IMR-90 (cell line): ENCODE measurements around the gene AHCYL2. TPM values are rescaled to one million over a fixed set of nuclear protein-coding genes. Genes with fewer than 3 reads are reported as not detected.
A peak's percentile ranks its signal among the peaks of the same experiment; 100 is the strongest.

Experiments
- ATAC-seq: fragments of 200-7000 bp; cut with Tn5 transposase; 2 replicates; pipeline ENCODE4 v1.9.1; 2020; ENCODE audit warnings: low read depth, mild to moderate bottlenecking, moderate library complexity
- BruUV-seq: library from RNA; stranded (reverse); fragments of 400-500 nt; replicated peaks from 2 replicates; lab custom pipeline; 2021; lab: Mats Ljungman, UMichigan
- CTCF ChIA-PET: fragments of 300-600 bp; formaldehyde crosslinking; extraction: SDS; loops from one replicate; lab custom pipeline; 2021; ENCODE audit warnings: antibody characterized with exemption; lab: Yijun Ruan, JAX
- POLR2A ChIA-PET: fragments of 300-600 bp; sonication (Branson Sonifier 250); formaldehyde crosslinking; loops from one replicate; lab custom pipeline; 2022; ENCODE audit warnings: antibody characterized with exemption; ENCODE audit not compliant: unreplicated experiment; lab: Charles Lee
- DNase-seq: peaks from one replicate; pipeline ENCODE4 v3.0.0; 2013
- H2AFZ ChIP-seq: replicated peaks from 2 replicates; pipeline ENCODE3; 2013; ENCODE audit warnings: low read length, mild to moderate bottlenecking; ENCODE audit not compliant: poor library complexity
- H2AK5ac ChIP-seq: 2 replicates; pipeline ENCODE4 v1.6.1; 2013; ENCODE audit warnings: low read depth, low read length, inconsistent platforms
- H2AK9ac ChIP-seq: replicated peaks from 2 replicates; pipeline ENCODE3; 2013; ENCODE audit warnings: mild to moderate bottlenecking, low read depth, low read length, moderate library complexity; ENCODE audit not compliant: poor library complexity
- H2BK120ac ChIP-seq: 2 replicates; pipeline ENCODE4 v1.6.1; 2013; ENCODE audit warnings: low read depth, low read length, inconsistent platforms
- H2BK15ac ChIP-seq: 3 replicates; pipeline ENCODE4 v1.6.1; 2013; ENCODE audit warnings: low read depth, low read length, inconsistent platforms
- H2BK20ac ChIP-seq: 2 replicates; pipeline ENCODE4 v1.6.1; 2013; ENCODE audit warnings: low read depth, mild to moderate bottlenecking, inconsistent platforms, low read length, moderate library complexity
- H2BK5ac ChIP-seq: 2 replicates; pipeline ENCODE4 v1.6.1; 2013; ENCODE audit warnings: mild to moderate bottlenecking, low read depth, low read length, inconsistent platforms; ENCODE audit not compliant: poor library complexity, severe bottlenecking
- H3K14ac ChIP-seq: replicated peaks from 2 replicates; pipeline ENCODE4 v1.6.1; 2013; ENCODE audit warnings: low read depth, low read length, inconsistent platforms
- H3K18ac ChIP-seq: 2 replicates; pipeline ENCODE4 v1.6.1; 2013; ENCODE audit warnings: low read depth, low read length, control low read depth
- H3K23ac ChIP-seq: 2 replicates; pipeline ENCODE4 v1.6.1; 2013; ENCODE audit warnings: low read depth, low read length, inconsistent platforms
- H3K27ac ChIP-seq: 2 replicates; pipeline ENCODE4 v1.5.1; 2013; ENCODE audit warnings: mild to moderate bottlenecking, control low read depth, low read length; ENCODE audit not compliant: insufficient read depth
- H3K27me3 ChIP-seq: 2 replicates; pipeline ENCODE4 v1.6.1; 2013; ENCODE audit warnings: low read length; ENCODE audit not compliant: control insufficient read depth, insufficient read depth
- H3K36me3 ChIP-seq: 2 replicates; pipeline ENCODE4 v1.6.1; 2013; ENCODE audit warnings: low read length, mixed read lengths; ENCODE audit not compliant: control insufficient read depth, insufficient read depth
- H3K4ac ChIP-seq: 2 replicates; pipeline ENCODE4 v1.6.1; 2013; ENCODE audit warnings: low read depth, low read length, inconsistent platforms
- H3K4me1 ChIP-seq: 2 replicates; pipeline ENCODE4 v1.6.1; 2013; ENCODE audit warnings: low read length, mixed read lengths; ENCODE audit not compliant: control insufficient read depth, insufficient read depth
- H3K4me2 ChIP-seq: 2 replicates; pipeline ENCODE4 v1.6.1; 2013; ENCODE audit warnings: low read depth, mild to moderate bottlenecking, control low read depth, low read length, moderate library complexity
- H3K4me3 ChIP-seq: 2 replicates; pipeline ENCODE4 v1.5.1; 2013; ENCODE audit warnings: low read depth, mild to moderate bottlenecking, control low read depth, low read length, moderate library complexity; ENCODE audit not compliant: insufficient read depth
- H3K56ac ChIP-seq: 2 replicates; pipeline ENCODE4 v1.6.1; 2013; ENCODE audit warnings: low read length, inconsistent platforms; ENCODE audit not compliant: insufficient read depth; ENCODE audit errors: extremely low read depth
- H3K79me1 ChIP-seq, 2 experiments: 2 replicates each; pipeline ENCODE4 v1.6.1; 2013; ENCODE audit warnings: low read length in 2 of 2, inconsistent platforms in 1 of 2, low read depth in 1 of 2
- H3K9ac ChIP-seq: 2 replicates; pipeline ENCODE4 v1.6.1; 2013; ENCODE audit warnings: low read depth, low read length, control low read depth
- H3K9me1 ChIP-seq: 2 replicates; pipeline ENCODE4 v1.6.1; 2013; ENCODE audit warnings: low read length, inconsistent platforms; ENCODE audit not compliant: insufficient read depth
- H3K9me3 ChIP-seq: 2 replicates; pipeline ENCODE4 v1.6.1; 2013; ENCODE audit warnings: low read length; ENCODE audit not compliant: control insufficient read depth, insufficient read depth
- H4K20me1 ChIP-seq: 2 replicates; pipeline ENCODE4 v1.6.1; 2013; ENCODE audit warnings: low read length, inconsistent platforms; ENCODE audit not compliant: insufficient read depth
- H4K5ac ChIP-seq: 2 replicates; pipeline ENCODE4 v1.6.1; 2013; ENCODE audit warnings: mild to moderate bottlenecking, low read depth, low read length, control low read depth
- H4K8ac ChIP-seq, 2 experiments: 2 replicates each; pipeline ENCODE4 v1.6.1; 2013; ENCODE audit warnings: low read depth in 2 of 2, low read length in 2 of 2, control low read depth in 1 of 2, inconsistent platforms in 1 of 2
- H4K91ac ChIP-seq: 2 replicates; pipeline ENCODE4 v1.6.1; 2013; ENCODE audit warnings: low read depth, low read length, inconsistent platforms; ENCODE audit not compliant: insufficient read depth
- CEBPB ChIP-seq: IDR thresholded peaks from 2 replicates; pipeline ENCODE4 v1.6.1; 2012; ENCODE audit warnings: low read depth, low read length, improper control_type of control experiment
- RFX5 ChIP-seq: IDR thresholded peaks from 2 replicates; pipeline ENCODE4 v1.8.0; 2012; ENCODE audit warnings: low read depth, mild to moderate bottlenecking, low read length, moderate library complexity
- WGBS, 2 experiments: methylation state at CpG; one replicate each; pipeline versions ENCODE4 v1.1.5 to v1.1.7; 2013; ENCODE audit warnings: missing lambda C conversion rate in 2 of 2; ENCODE audit not compliant: insufficient read length in 1 of 2; ENCODE audit errors: extremely low coverage in 2 of 2; 5-methylcytosine and 5-hydroxymethylcytosine counted together
- dilution Hi-C: fragments of 300-500 bp; cut with HindIII; formaldehyde crosslinking; loops from one replicate; pipeline ENCODE4 v1.14.3; 2018; ENCODE audit warnings: low sequenced_read_pairs; ENCODE audit not compliant: unreplicated experiment
- in situ Hi-C: fragments of 300-500 bp; cut with MboI; formaldehyde crosslinking; loops from 3 replicates; pipeline ENCODE4 v1.14.3; 2019; ENCODE audit warnings: low sequenced_read_pairs, inconsistent platforms, mixed read lengths
- intact Hi-C: fragments of 100-400 bp; cut with micrococcal nuclease; formaldehyde crosslinking; loops from 2 replicates; pipeline ENCODE4 v1.10.0; 2022
- polyA plus RNA-seq, 3 experiments: library from polyadenylated mRNA; depleted of rRNA; stranded (reverse); fragments of >200 nt; gene quantifications; 2 replicates each; pipeline ENCODE4 v1.2.3, GENCODE V29; 2012; ENCODE audit warnings: low replicate concordance in 1 of 3
- total RNA-seq: library from RNA; depleted of rRNA; stranded (reverse); fragments of >200 nt; gene quantifications from 2 replicates; pipeline ENCODE4 v1.2.3, GENCODE V29; 2012

AHCYL2 gene
- total and polyA plus RNA-seq, 2 of the 4 experiments (the other 2 are of a cell fraction) = 5.7 to 7.6 TPM

DNA sequence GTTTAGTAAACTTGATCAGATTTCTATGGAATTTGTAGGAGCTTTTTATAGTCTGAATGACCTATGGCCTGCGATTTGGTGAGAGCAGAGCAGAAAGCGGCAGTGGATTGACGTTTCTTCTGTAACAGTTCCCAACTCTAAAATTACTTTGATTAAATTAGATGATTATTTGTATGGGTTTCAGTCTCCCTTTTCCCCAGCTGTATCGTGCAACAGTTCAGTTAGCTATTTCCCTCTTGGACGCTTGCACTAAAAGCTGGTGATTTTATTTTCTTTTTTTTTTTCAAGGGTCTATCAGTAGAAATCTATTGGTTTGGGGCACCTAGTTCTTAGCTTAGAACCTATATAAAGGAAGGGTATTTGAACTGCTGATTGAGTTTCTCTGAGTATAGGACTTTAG is 6.8 kb downstream of the AHCYL2 start:
- no peak overlapping the region for H3K14ac ChIP-seq
- peaks cover 0 to 8% of the 10 kb centered on the region in 2 experiments; a peak in 2 of 4 replicates for H3K79me1 ChIP-seq
- no peaks in the 10 kb centered on the region for H3K36me3 ChIP-seq
- H3K9ac ChIP-seq = no peak overlapping the region
- H3K27ac ChIP-seq = no peak overlapping the region
- no peak overlapping the region for H3K56ac ChIP-seq
- no peak overlapping the region for H3K4me2 ChIP-seq
- peaks cover 7% of the 10 kb centered on the region for H3K9me1 ChIP-seq
- BruUV-seq = no TSS peak
- no peak overlapping the region for H2AK5ac ChIP-seq
- TF ChIP-seq CEBPB (peak; percentile 82), RFX5 (no peak)
- ChIA-PET CTCF (interaction anchor here (0.6 to 0.7 kb wide), 2 partner anchors 35 to 72 kb away, joined by 3 to 5 read pairs; no protein-coding TSS in a partner anchor), POLR2A (interaction anchor here (0.6 kb wide), 1 partner anchor 454 kb away, joined by 3 read pairs; no protein-coding TSS in a partner anchor)
- H4K20me1 ChIP-seq = peaks cover 3% of the 10 kb centered on the region; the same call in 1 of the 2 replicates
- H2BK15ac ChIP-seq = no peak overlapping the region
- no peaks in the 10 kb centered on the region for H3K9me3 ChIP-seq
- no peak overlapping the region for H2AK9ac ChIP-seq
- no peak overlapping the region for H3K4ac ChIP-seq
- no peak overlapping the region for H2BK120ac ChIP-seq
- no peak overlapping the region for H3K18ac ChIP-seq
- no peak overlapping the region for H2AFZ ChIP-seq
- in situ Hi-C loops = no loop called here
- no peak overlapping the region for H2BK5ac ChIP-seq
- no peak for DNase-seq
- intact Hi-C loops = no loop called here
- no peak overlapping the region for H3K4me3 ChIP-seq
- H3K4me1 ChIP-seq = no peaks in the 10 kb centered on the region; the same call in 1 of the 2 replicates
- H4K5ac ChIP-seq = no peak overlapping the region
- H4K8ac ChIP-seq = no peak overlapping the region
- no peaks in the 10 kb centered on the region for H3K27me3 ChIP-seq
- H4K91ac ChIP-seq = no peak overlapping the region
- ATAC-seq = no peak
- dilution Hi-C loops = no loop called here
- no CpG with 5 or more reads among the region's 5 CpGs for WGBS, 2 experiments
- H2BK20ac ChIP-seq = no peak overlapping the region
- H3K23ac ChIP-seq = no peak overlapping the region
